HUES48 (cell line): ENCODE measurements around the gene XCL1.
"Not testable (repeated sequence)": the region's sequence is repeated elsewhere in the genome, so short reads cannot be mapped to it uniquely, and the experiment has no call there.

ENCODE experiments used
- H3K27ac ChIP-seq: one replicate; pipeline ENCODE4 v1.7.0; 2013; ENCODE audit warnings: low read depth, low read length, inconsistent platforms
- H3K27me3 ChIP-seq: 2 replicates; pipeline ENCODE4 v1.6.1; 2013; ENCODE audit warnings: mild to moderate bottlenecking, low read length; ENCODE audit not compliant: control insufficient read depth, insufficient read depth
- H3K36me3 ChIP-seq: 2 replicates; pipeline ENCODE4 v1.6.1; 2013; ENCODE audit warnings: low read length; ENCODE audit not compliant: control insufficient read depth, insufficient read depth
- H3K4me1 ChIP-seq: 2 replicates; pipeline ENCODE4 v1.6.1; 2013; ENCODE audit warnings: mild to moderate bottlenecking, low read length; ENCODE audit not compliant: control insufficient read depth, insufficient read depth
- H3K4me3 ChIP-seq: 2 replicates; pipeline ENCODE4 v1.5.1; 2013; ENCODE audit warnings: mild to moderate bottlenecking, low read depth, low read length
- H3K9ac ChIP-seq: 2 replicates; pipeline ENCODE4 v1.6.1; 2013; ENCODE audit warnings: mild to moderate bottlenecking, low read depth, low read length, moderate library complexity
- H3K9me3 ChIP-seq: 2 replicates; pipeline ENCODE4 v1.6.1; 2013; ENCODE audit warnings: low read length; ENCODE audit not compliant: control insufficient read depth, insufficient read depth

XCL1 gene

GRCh38 chr1:168568346-168568745 is 8.1 kb upstream of the XCL1 start:
- H3K36me3 ChIP-seq, result no peaks in the 10 kb centered on the region
- no peaks in the 10 kb centered on the region for H3K27me3 ChIP-seq
- H3K4me1 ChIP-seq, result peaks cover 23% of the 10 kb centered on the region
- no peaks in the 10 kb centered on the region for H3K9me3 ChIP-seq
- H3K4me3 ChIP-seq, result no peak overlapping the region
- no peak overlapping the region for H3K9ac ChIP-seq
- H3K27ac ChIP-seq, result no peak overlapping the region

GRCh38 chr1:168570652-168571051 is 5.8 kb upstream of the XCL1 start:
- peaks cover 23% of the 10 kb centered on the region for H3K4me1 ChIP-seq
- H3K9me3 ChIP-seq, result no peaks in the 10 kb centered on the region
- H3K4me3 ChIP-seq, result no peak overlapping the region
- no peaks in the 10 kb centered on the region for H3K27me3 ChIP-seq
- no peak overlapping the region for H3K27ac ChIP-seq
- no peaks in the 10 kb centered on the region for H3K36me3 ChIP-seq
- H3K9ac ChIP-seq, result no peak overlapping the region

- no peak overlapping the region for H3K4me3 ChIP-seq
- H3K27me3 ChIP-seq, result no peaks in the 10 kb centered on the region
- no peaks in the 10 kb centered on the region for H3K9me3 ChIP-seq
- no peak overlapping the region for H3K9ac ChIP-seq
- H3K36me3 ChIP-seq, result no peaks in the 10 kb centered on the region
- peaks cover 23% of the 10 kb centered on the region for H3K4me1 ChIP-seq
- no peak overlapping the region for H3K27ac ChIP-seq
Observed at GRCh38 chr1:168572633-168573032, 3.8 kb upstream of the XCL1 start.

- not testable (repeated sequence) for H3K27ac ChIP-seq, H3K9ac ChIP-seq, H3K9me3 ChIP-seq, H3K4me3 ChIP-seq, H3K27me3 ChIP-seq, H3K36me3 ChIP-seq
- H3K4me1 ChIP-seq, result peaks cover 17% of the 10 kb centered on the region
Observed at GRCh38 chr1:168574234-168574633, 2.2 kb upstream of the XCL1 start.

- not testable (repeated sequence) for H3K4me3 ChIP-seq, H3K27me3 ChIP-seq, H3K9ac ChIP-seq, H3K27ac ChIP-seq, H3K36me3 ChIP-seq, H3K9me3 ChIP-seq, H3K4me1 ChIP-seq
Observed at GRCh38 chr1:168578531-168579185, 2.3 kb downstream of the XCL1 start.

- not testable (repeated sequence) for H3K9me3 ChIP-seq, H3K36me3 ChIP-seq, H3K27ac ChIP-seq, H3K27me3 ChIP-seq, H3K9ac ChIP-seq, H3K4me3 ChIP-seq, H3K4me1 ChIP-seq
Observed at GRCh38 chr1:168580290-168580689, 3.9 kb downstream of the XCL1 start.

- not testable (repeated sequence) for H3K9ac ChIP-seq, H3K36me3 ChIP-seq, H3K4me1 ChIP-seq, H3K27ac ChIP-seq, H3K4me3 ChIP-seq, H3K9me3 ChIP-seq, H3K27me3 ChIP-seq
Observed at GRCh38 chr1:168580991-168581390, 4.6 kb downstream of the XCL1 start.

- Histone ChIP-seq H3K4me3 (no peak overlapping the region), H3K9ac (no peak overlapping the region), H3K36me3 (no peaks in the 10 kb centered on the region), H3K4me1 (no peaks in the 10 kb centered on the region), H3K9me3 (no peaks in the 10 kb centered on the region), H3K27ac (no peak overlapping the region), H3K27me3 (no peaks in the 10 kb centered on the region)
Observed at GRCh38 chr1:168581817-168582572, 5.6 kb downstream of the XCL1 start.

GRCh38 chr1:168582688-168583336 is 6.4 kb downstream of the XCL1 start:
- H3K4me1 ChIP-seq, result no peaks in the 10 kb centered on the region
- H3K9ac ChIP-seq, result no peak overlapping the region
- no peak overlapping the region for H3K4me3 ChIP-seq
- H3K27ac ChIP-seq, result no peak overlapping the region
- H3K9me3 ChIP-seq, result no peaks in the 10 kb centered on the region
- H3K27me3 ChIP-seq, result no peaks in the 10 kb centered on the region
- H3K36me3 ChIP-seq, result no peaks in the 10 kb centered on the region

GRCh38 chr1:168583571-168583970 is 7.2 kb downstream of the XCL1 start:
- Histone ChIP-seq H3K27ac (no peak overlapping the region), H3K9me3 (no peaks in the 10 kb centered on the region), H3K9ac (no peak overlapping the region), H3K4me1 (no peaks in the 10 kb centered on the region), H3K4me3 (no peak overlapping the region), H3K36me3 (no peaks in the 10 kb centered on the region), H3K27me3 (no peaks in the 10 kb centered on the region)

GRCh38 chr1:168585191-168585590 is 8.8 kb downstream of the XCL1 start:
- no peaks in the 10 kb centered on the region for H3K36me3 ChIP-seq
- H3K4me1 ChIP-seq, result no peaks in the 10 kb centered on the region
- no peak overlapping the region for H3K4me3 ChIP-seq
- no peak overlapping the region for H3K27ac ChIP-seq
- H3K9me3 ChIP-seq, result no peaks in the 10 kb centered on the region
- no peak overlapping the region for H3K9ac ChIP-seq
- no peaks in the 10 kb centered on the region for H3K27me3 ChIP-seq
